GM19452 (cell line): ENCODE data around the gene KIF26A.

Experiments
- ATAC-seq: cut with Tn5 transposase; IDR thresholded peaks from one replicate; pipeline ENCODE4 v1.9.1; 2021; ENCODE audit not compliant: unreplicated experiment

The KIF26A gene

GRCh38 chr14:104101086-104101621 is 37.2 kb upstream of the KIF26A start:
- ATAC-seq = no peak

GRCh38 chr14:104101651-104102281 is 36.6 kb upstream of the KIF26A start:
- no peak for ATAC-seq

- no peak for ATAC-seq
Observed at GRCh38 chr14:104102282-104102914, 36.0 kb upstream of the KIF26A start.

- no peak for ATAC-seq
Observed at GRCh38 chr14:104103061-104103445, 35.3 kb upstream of the KIF26A start.

- ATAC-seq = no peak
Observed at GRCh38 chr14:104103446-104104075, 34.8 kb upstream of the KIF26A start.

- ATAC-seq = no peak
Observed at GRCh38 chr14:104104076-104104901, 34.1 kb upstream of the KIF26A start.

GRCh38 chr14:104105071-104105821 is 33.1 kb upstream of the KIF26A start:
- ATAC-seq = no peak

- no peak for ATAC-seq
Observed at GRCh38 chr14:104105822-104106470, 32.4 kb upstream of the KIF26A start.

- no peak for ATAC-seq
Observed at GRCh38 chr14:104106471-104106991, 31.9 kb upstream of the KIF26A start.

- ATAC-seq = no peak
Observed at GRCh38 chr14:104107101-104107581, 31.2 kb upstream of the KIF26A start.

GRCh38 chr14:104107611-104108569 is 30.5 kb upstream of the KIF26A start:
- no peak for ATAC-seq

- ATAC-seq = no peak
Observed at GRCh38 chr14:104108570-104109541, 29.5 kb upstream of the KIF26A start.

- no peak for ATAC-seq
Observed at GRCh38 chr14:104109731-104110361, 28.5 kb upstream of the KIF26A start.

GRCh38 chr14:104110491-104111209 is 27.7 kb upstream of the KIF26A start:
- no peak for ATAC-seq

- no peak for ATAC-seq
Observed at GRCh38 chr14:104111301-104112112, 26.9 kb upstream of the KIF26A start.
